ENCODE results near the gene KCNMA1.
A peak's percentile ranks its signal among the peaks of the same experiment; 100 is the strongest.

Gene KCNMA1

GRCh38 chr10:77359287-77359691 lies 278.3 kb downstream of the KCNMA1 start:
- no peak overlapping the region for H3K27ac ChIP-seq
- H3K27me3 ChIP-seq: no peaks in the 10 kb centered on the region
- no peak for TF ChIP-seq Cebpa-rat (IDR thresholded peaks at IDR 0.05)
- no peaks in the 10 kb centered on the region for H3K4me1 ChIP-seq
- no peaks in the 10 kb centered on the region for H3K36me3 ChIP-seq
- peaks cover 0 to 86% (median 0%) of the 10 kb centered on the region in 11 experiments; a peak in 2 of 22 replicates for H4K20me1 ChIP-seq
- no peak overlapping the region for H3K4me2 ChIP-seq
- H3K4me3 ChIP-seq: no peak overlapping the region
- H3K9me3 ChIP-seq (replicated peaks in 1 of 11): 0 out of 22 replicates have a peak, but pooled peaks cover 0 to 3% (median 0%) of the 10 kb centered on the region in 11 experiments
- no peak overlapping the region for H3K9ac ChIP-seq

GRCh38 chr10:77358656-77359055 lies 279.0 kb downstream of the KCNMA1 start:
- no peaks in the 10 kb centered on the region for H3K4me1 ChIP-seq
- no peak overlapping the region for H3K4me2 ChIP-seq
- H3K9ac ChIP-seq: no peak overlapping the region
- H3K27ac ChIP-seq: no peak overlapping the region
- H4K20me1 ChIP-seq: peaks cover 0 to 82% (median 0%) of the 10 kb centered on the region in 11 experiments; a peak in 2 of 22 replicates
- no peaks in the 10 kb centered on the region for H3K27me3 ChIP-seq
- H3K4me3 ChIP-seq: no peak overlapping the region
- no peaks in the 10 kb centered on the region for H3K36me3 ChIP-seq
- TF ChIP-seq Cebpa-rat (IDR thresholded peaks at IDR 0.05): no peak
- 0 out of 22 replicates have a peak, but pooled peaks cover 0 to 3% (median 0%) of the 10 kb centered on the region in 11 experiments for H3K9me3 ChIP-seq (replicated peaks in 1 of 11)

GRCh38 chr10:77357611-77358310 lies 279.8 kb downstream of the KCNMA1 start:
- TF ChIP-seq Cebpa-rat (IDR thresholded peaks at IDR 0.05): no peak

GRCh38 chr10:77357185-77357584 lies 280.4 kb downstream of the KCNMA1 start:
- Histone ChIP-seq H3K4me2 (no peak overlapping the region), H4K20me1 (peaks cover 0 to 81% (median 0%) of the 10 kb centered on the region in 11 experiments; a peak in 2 of 22 replicates), H3K27ac (no peak overlapping the region), H3K36me3 (no peaks in the 10 kb centered on the region), H3K9me3 (replicated peaks in 1 of 11) (0 out of 22 replicates have a peak, but pooled peaks cover 0 to 3% (median 0%) of the 10 kb centered on the region in 11 experiments), H3K9ac (no peak overlapping the region), H3K4me1 (no peaks in the 10 kb centered on the region), H3K27me3 (no peaks in the 10 kb centered on the region), H3K4me3 (no peak overlapping the region)
- TF ChIP-seq Cebpa-rat (IDR thresholded peaks at IDR 0.05): no peak

More at GRCh38 chr10:77357611-77358310, 279.8 kb downstream of the KCNMA1 start:
- H3K4me3 ChIP-seq: no peak overlapping the region
- H3K9ac ChIP-seq: no peak overlapping the region
- no peaks in the 10 kb centered on the region for H3K27me3 ChIP-seq
- H4K20me1 ChIP-seq: peaks cover 0 to 80% (median 0%) of the 10 kb centered on the region in 11 experiments; a peak in 2 of 22 replicates
- H3K36me3 ChIP-seq: no peaks in the 10 kb centered on the region
- H3K4me2 ChIP-seq: no peak overlapping the region
- H3K9me3 ChIP-seq (replicated peaks in 1 of 11): 0 out of 22 replicates have a peak, but pooled peaks cover 0 to 3% (median 0%) of the 10 kb centered on the region in 11 experiments
- H3K27ac ChIP-seq: no peak overlapping the region
- H3K4me1 ChIP-seq: no peaks in the 10 kb centered on the region

- no peaks in the 10 kb centered on the region for H3K36me3 ChIP-seq
- H3K27me3 ChIP-seq: no peaks in the 10 kb centered on the region
- H3K4me3 ChIP-seq: no peak overlapping the region
- no peaks in the 10 kb centered on the region for H3K9me3 ChIP-seq (replicated peaks in 1 of 11)
- H3K4me1 ChIP-seq: peaks cover 0 to 8% (median 0%) of the 10 kb centered on the region in 10 experiments; a peak in 7 of 20 replicates
- no peak for TF ChIP-seq Cebpa-rat (IDR thresholded peaks at IDR 0.05)
- no peak overlapping the region for H3K4me2 ChIP-seq
- H3K27ac ChIP-seq: no peak overlapping the region
- peaks cover 0 to 83% (median 0%) of the 10 kb centered on the region in 11 experiments; a peak in 2 of 22 replicates for H4K20me1 ChIP-seq
- no peak overlapping the region for H3K9ac ChIP-seq
Measured at GRCh38 chr10:77355844-77356243, 281.8 kb downstream of the KCNMA1 start.

GRCh38 chr10:77351386-77351785 lies 286.2 kb downstream of the KCNMA1 start:
- Histone ChIP-seq H3K4me3 (no peak overlapping the region), H3K9ac (no peak overlapping the region), H3K4me2 (peak overlapping the region in 3 of 11 experiments; percentile 39 to 61 (median 45); a peak in 6 of 22 replicates), H4K20me1 (peaks cover 0 to 82% (median 0%) of the 10 kb centered on the region in 11 experiments; a peak in 2 of 22 replicates), H3K9me3 (replicated peaks in 1 of 11) (no peaks in the 10 kb centered on the region), H3K27me3 (no peaks in the 10 kb centered on the region), H3K27ac (no peak overlapping the region), H3K4me1 (peaks cover 0 to 20% (median 0%) of the 10 kb centered on the region in 10 experiments; a peak in 8 of 20 replicates), H3K36me3 (no peaks in the 10 kb centered on the region)
- TF ChIP-seq Cebpa-rat (IDR thresholded peaks at IDR 0.05): no peak

GRCh38 chr10:77350711-77351119 lies 286.9 kb downstream of the KCNMA1 start:
- Histone ChIP-seq H3K9me3 (replicated peaks in 1 of 11) (no peaks in the 10 kb centered on the region), H3K27me3 (no peaks in the 10 kb centered on the region), H3K4me1 (peaks cover 0 to 20% (median 0%) of the 10 kb centered on the region in 10 experiments; a peak in 8 of 20 replicates), H3K9ac (no peak overlapping the region), H3K4me3 (no peak overlapping the region), H3K27ac (no peak overlapping the region), H3K36me3 (no peaks in the 10 kb centered on the region), H3K4me2 (peak overlapping the region in 3 of 11 experiments; percentile 39 to 61 (median 45); a peak in 6 of 22 replicates), H4K20me1 (peaks cover 0 to 84% (median 0%) of the 10 kb centered on the region in 11 experiments; a peak in 2 of 22 replicates)
- no peak for TF ChIP-seq Cebpa-rat (IDR thresholded peaks at IDR 0.05)

GRCh38 chr10:77350134-77350533 lies 287.5 kb downstream of the KCNMA1 start:
- Histone ChIP-seq H3K4me2 (peak overlapping the region in 3 of 11 experiments; percentile 39 to 61 (median 45); a peak in 6 of 22 replicates), H3K36me3 (no peaks in the 10 kb centered on the region), H4K20me1 (peaks cover 0 to 89% (median 0%) of the 10 kb centered on the region in 11 experiments; a peak in 2 of 22 replicates), H3K4me3 (no peak overlapping the region), H3K4me1 (peaks cover 0 to 20% (median 0%) of the 10 kb centered on the region in 10 experiments; a peak in 8 of 20 replicates), H3K27me3 (no peaks in the 10 kb centered on the region), H3K27ac (no peak overlapping the region), H3K9me3 (replicated peaks in 1 of 11) (no peaks in the 10 kb centered on the region), H3K9ac (no peak overlapping the region)
- no peak for TF ChIP-seq Cebpa-rat (IDR thresholded peaks at IDR 0.05)

GRCh38 chr10:77349226-77349625 lies 288.4 kb downstream of the KCNMA1 start:
- no peak overlapping the region for H3K4me3 ChIP-seq
- no peaks in the 10 kb centered on the region for H3K36me3 ChIP-seq
- no peak overlapping the region for H3K27ac ChIP-seq
- no peak overlapping the region for H3K4me2 ChIP-seq
- no peaks in the 10 kb centered on the region for H3K27me3 ChIP-seq
- no peak for TF ChIP-seq Cebpa-rat (IDR thresholded peaks at IDR 0.05)
- peaks cover 0 to 20% (median 0%) of the 10 kb centered on the region in 10 experiments; a peak in 8 of 20 replicates for H3K4me1 ChIP-seq
- H3K9ac ChIP-seq: no peak overlapping the region
- no peaks in the 10 kb centered on the region for H3K9me3 ChIP-seq (replicated peaks in 1 of 11)
- H4K20me1 ChIP-seq: peaks cover 0 to 92% (median 0%) of the 10 kb centered on the region in 11 experiments; a peak in 2 of 22 replicates

All from BLaER1 treated with 17β-estradiol and CSF1 and Interleukin-3, amounts not matched to agents 10 nM and 100 nM (cell line).